ENCODE data around the gene CDKL5.

Gene CDKL5

DNA sequence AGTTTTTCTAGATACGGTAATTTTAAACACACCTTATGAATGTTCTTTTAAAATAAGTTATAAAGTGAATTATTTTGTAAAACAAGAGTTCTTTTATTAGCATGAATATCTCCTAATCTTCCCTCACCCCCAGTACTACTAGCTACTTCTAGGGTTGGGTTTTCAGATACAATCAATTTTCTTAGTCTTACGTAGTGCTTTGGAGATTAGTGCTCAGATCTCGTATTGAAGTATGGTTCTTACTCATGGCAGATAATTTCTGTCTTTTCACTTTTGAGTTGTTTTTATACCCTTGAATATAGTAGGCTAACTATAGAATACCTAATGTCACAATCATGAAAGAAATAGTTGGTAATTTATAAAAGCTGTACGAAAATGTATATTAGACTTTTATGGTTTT, 43.2 kb downstream of the CDKL5 start:
- TF ChIP-seq, protein P1, sequence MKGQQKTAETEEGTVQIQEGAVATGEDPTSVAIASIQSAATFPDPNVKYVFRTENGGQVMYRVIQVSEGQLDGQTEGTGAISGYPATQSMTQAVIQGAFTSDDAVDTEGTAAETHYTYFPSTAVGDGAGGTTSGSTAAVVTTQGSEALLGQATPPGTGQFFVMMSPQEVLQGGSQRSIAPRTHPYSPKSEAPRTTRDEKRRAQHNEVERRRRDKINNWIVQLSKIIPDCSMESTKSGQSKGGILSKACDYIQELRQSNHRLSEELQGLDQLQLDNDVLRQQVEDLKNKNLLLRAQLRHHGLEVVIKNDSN (IDR thresholded peaks at IDR 0.05) = no peak
- TF ChIP-seq CREB1 (IDR thresholded peaks at IDR 0.05; ENCODE audit: low read depth) = no peak
- TF ChIP-seq, protein P2, sequence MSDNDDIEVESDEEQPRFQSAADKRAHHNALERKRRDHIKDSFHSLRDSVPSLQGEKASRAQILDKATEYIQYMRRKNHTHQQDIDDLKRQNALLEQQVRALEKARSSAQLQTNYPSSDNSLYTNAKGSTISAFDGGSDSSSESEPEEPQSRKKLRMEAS (IDR thresholded peaks at IDR 0.05) = no peak
- TF ChIP-seq FOXM1 (IDR thresholded peaks at IDR 0.05; ENCODE audit: borderline replicate concordance, low read depth) = no peak
- no peak for TF ChIP-seq CEBPB (IDR thresholded peaks at IDR 0.05)
- no peak for TF ChIP-seq YY1 (IDR thresholded peaks at IDR 0.05; ENCODE audit: low read depth)
- TF ChIP-seq TEAD4 (IDR thresholded peaks at IDR 0.05) = no peak
- TF ChIP-seq, protein P3, sequence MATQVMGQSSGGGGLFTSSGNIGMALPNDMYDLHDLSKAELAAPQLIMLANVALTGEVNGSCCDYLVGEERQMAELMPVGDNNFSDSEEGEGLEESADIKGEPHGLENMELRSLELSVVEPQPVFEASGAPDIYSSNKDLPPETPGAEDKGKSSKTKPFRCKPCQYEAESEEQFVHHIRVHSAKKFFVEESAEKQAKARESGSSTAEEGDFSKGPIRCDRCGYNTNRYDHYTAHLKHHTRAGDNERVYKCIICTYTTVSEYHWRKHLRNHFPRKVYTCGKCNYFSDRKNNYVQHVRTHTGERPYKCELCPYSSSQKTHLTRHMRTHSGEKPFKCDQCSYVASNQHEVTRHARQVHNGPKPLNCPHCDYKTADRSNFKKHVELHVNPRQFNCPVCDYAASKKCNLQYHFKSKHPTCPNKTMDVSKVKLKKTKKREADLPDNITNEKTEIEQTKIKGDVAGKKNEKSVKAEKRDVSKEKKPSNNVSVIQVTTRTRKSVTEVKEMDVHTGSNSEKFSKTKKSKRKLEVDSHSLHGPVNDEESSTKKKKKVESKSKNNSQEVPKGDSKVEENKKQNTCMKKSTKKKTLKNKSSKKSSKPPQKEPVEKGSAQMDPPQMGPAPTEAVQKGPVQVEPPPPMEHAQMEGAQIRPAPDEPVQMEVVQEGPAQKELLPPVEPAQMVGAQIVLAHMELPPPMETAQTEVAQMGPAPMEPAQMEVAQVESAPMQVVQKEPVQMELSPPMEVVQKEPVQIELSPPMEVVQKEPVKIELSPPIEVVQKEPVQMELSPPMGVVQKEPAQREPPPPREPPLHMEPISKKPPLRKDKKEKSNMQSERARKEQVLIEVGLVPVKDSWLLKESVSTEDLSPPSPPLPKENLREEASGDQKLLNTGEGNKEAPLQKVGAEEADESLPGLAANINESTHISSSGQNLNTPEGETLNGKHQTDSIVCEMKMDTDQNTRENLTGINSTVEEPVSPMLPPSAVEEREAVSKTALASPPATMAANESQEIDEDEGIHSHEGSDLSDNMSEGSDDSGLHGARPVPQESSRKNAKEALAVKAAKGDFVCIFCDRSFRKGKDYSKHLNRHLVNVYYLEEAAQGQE (IDR thresholded peaks at IDR 0.05; ENCODE audit: low read depth) = no peak
- no peak for TF ChIP-seq NFIC (IDR thresholded peaks at IDR 0.05)
- TF ChIP-seq TAF1 (IDR thresholded peaks at IDR 0.05; ENCODE audit: low read depth) = no peak
- TF ChIP-seq EGR1 (IDR thresholded peaks at IDR 0.05) = no peak
- no peak for TF ChIP-seq RAD21 (IDR thresholded peaks at IDR 0.05; ENCODE audit: low read depth)
- no peak for TF ChIP-seq EP300 (IDR thresholded peaks at IDR 0.05; ENCODE audit: borderline replicate concordance)
- TF ChIP-seq ZBTB7A (IDR thresholded peaks at IDR 0.05; ENCODE audit: low read depth) = no peak

DNA sequence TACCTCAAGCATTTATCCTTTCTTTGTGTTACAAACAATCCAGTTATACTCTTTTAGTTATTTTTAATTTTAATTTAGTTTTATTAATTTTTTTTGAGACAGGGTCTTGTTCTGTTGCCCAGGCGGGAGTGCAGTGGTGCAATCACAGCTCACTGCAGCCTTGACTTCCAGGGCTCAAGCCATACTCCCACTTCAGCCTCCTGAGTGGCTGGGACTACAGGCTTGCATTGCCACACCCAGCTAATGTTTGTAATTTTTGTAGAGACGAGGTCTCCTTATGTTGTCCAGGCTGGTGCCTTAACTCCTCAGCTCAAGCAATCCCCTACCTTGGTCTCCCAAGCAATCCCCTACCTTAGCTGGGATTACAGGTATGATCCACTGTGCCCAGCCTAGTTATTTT, 45.9 kb downstream of the CDKL5 start:
- TF ChIP-seq, protein P1 (IDR thresholded peaks at IDR 0.05) = no peak
- TF ChIP-seq FOXM1 (IDR thresholded peaks at IDR 0.05; ENCODE audit: borderline replicate concordance, low read depth) = no peak
- no peak for TF ChIP-seq RAD21 (IDR thresholded peaks at IDR 0.05; ENCODE audit: low read depth)
- TF ChIP-seq, protein P2 (IDR thresholded peaks at IDR 0.05) = no peak
- TF ChIP-seq TEAD4 (IDR thresholded peaks at IDR 0.05) = no peak
- TF ChIP-seq, protein P3 (IDR thresholded peaks at IDR 0.05; ENCODE audit: low read depth) = no peak
- TF ChIP-seq CREB1 (IDR thresholded peaks at IDR 0.05; ENCODE audit: low read depth) = no peak
- TF ChIP-seq NFIC (IDR thresholded peaks at IDR 0.05) = no peak

DNA sequence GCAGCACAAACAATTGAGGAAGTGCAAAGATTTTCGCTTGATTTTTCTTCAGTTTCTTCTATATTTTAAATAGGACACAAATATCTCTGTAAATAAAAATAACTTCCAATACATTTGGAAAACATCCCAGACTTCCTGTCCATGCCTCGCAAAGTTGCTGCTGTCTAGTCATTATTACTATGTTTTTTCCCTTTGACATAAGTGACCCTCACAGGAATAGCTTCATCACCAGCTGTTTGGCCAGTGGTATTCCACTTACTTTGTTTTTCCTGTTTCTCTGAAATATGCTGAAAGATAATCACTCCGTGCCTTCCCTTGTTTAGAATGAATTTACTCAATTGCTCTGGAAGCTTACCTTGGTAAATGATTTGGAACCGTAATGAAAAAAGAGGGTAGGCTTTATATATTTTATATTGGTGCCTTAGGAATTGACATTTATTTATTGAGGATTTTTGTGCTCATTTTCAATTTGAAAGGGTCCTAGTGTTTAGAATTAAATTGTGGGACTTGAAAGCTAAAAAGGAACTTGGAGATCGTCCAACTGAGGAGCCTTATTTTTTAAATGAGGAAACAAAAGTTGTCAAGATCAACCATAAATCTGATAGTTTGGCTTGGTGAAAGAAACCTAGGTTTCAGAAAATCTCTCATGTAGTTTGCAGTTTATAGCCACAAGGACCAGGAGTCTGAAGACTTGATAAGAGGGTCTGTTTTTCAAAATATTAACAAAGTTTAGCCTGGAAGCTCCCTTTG, 65.6 kb downstream of the CDKL5 start:
- TF ChIP-seq, protein P1 (IDR thresholded peaks at IDR 0.05) = no peak
- TF ChIP-seq, protein P2 (IDR thresholded peaks at IDR 0.05) = no peak
- TF ChIP-seq TEAD4 (IDR thresholded peaks at IDR 0.05) (no peak), CEBPB (IDR thresholded peaks at IDR 0.05) (no peak), FOXM1 (IDR thresholded peaks at IDR 0.05; ENCODE audit: borderline replicate concordance, low read depth) (no peak), TCF12 (IDR thresholded peaks at IDR 0.05; ENCODE audit: low read depth) (no peak), TAF1 (IDR thresholded peaks at IDR 0.05; ENCODE audit: low read depth) (no peak), YY1 (IDR thresholded peaks at IDR 0.05; ENCODE audit: low read depth) (no peak), CREB1 (IDR thresholded peaks at IDR 0.05; ENCODE audit: low read depth) (no peak), NFIC (IDR thresholded peaks at IDR 0.05) (no peak), EP300 (IDR thresholded peaks at IDR 0.05; ENCODE audit: borderline replicate concordance) (no peak), ZBTB7A (IDR thresholded peaks at IDR 0.05; ENCODE audit: low read depth) (no peak), EGR1 (IDR thresholded peaks at IDR 0.05) (no peak), RAD21 (IDR thresholded peaks at IDR 0.05; ENCODE audit: low read depth) (no peak)
- TF ChIP-seq, protein P3 (IDR thresholded peaks at IDR 0.05; ENCODE audit: low read depth) = no peak
